ENCODE data around the gene BTNL3.

Gene BTNL3

GRCh38 chr5:181027452-181028031 lies 38.9 kb downstream of the BTNL3 start:
- Histone ChIP-seq H3K27me3 (ENCODE audit: insufficient read depth, low read depth, severe bottlenecking) (peaks cover 3% of the 10 kb centered on the region), H3K9me3 (ENCODE audit: severe bottlenecking) (no peaks in the 10 kb centered on the region), H3K36me3 (no peaks in the 10 kb centered on the region), H3K4me3 (ENCODE audit: low read depth, low read length) (no peak overlapping the region), H3K27ac (no peak overlapping the region)
- TF ChIP-seq CTCF (IDR thresholded peaks at IDR 0.05; ENCODE audit: low read depth, low read length) = no peak
- no peak for DNase-seq

DNA sequence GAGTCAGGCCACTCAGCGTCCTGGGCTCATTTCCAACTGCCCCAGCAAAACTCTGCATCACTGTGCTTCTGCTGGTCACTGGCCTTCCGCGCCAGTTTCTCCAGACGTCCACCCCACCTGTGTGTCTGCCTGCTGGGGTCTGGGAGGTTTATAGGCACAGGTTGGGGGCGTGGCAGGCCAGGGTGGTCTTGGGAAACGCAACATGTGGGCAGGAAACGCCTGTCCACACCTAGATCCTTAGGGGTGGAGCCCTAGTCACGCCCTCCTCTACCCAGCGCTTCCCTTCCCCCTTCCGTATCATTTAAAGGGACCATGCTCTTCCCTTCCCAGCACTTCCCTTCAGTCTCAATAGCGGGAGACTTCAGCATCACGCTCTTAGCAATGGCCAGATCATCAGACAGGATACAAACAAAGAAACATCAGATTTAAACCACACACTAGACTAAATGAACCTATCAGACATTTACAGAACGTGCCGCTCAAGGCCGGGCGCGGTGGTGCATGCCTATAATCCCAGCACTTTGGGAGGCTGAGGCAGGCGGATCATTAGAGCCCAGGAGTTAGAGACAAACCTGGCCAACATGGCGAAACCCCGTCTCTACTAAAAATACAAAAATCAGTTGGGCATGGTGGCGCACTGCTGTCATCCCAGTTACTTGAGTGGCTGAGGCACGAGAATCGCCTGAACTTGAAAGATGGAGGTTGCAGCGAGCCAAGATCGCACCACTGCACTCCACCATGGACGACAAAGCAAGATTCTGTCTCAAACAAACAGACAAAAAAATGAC lies 39.6 kb downstream of the BTNL3 start:
- no peak for TF ChIP-seq CTCF (IDR thresholded peaks at IDR 0.05; ENCODE audit: low read depth, low read length)
- H3K9me3 ChIP-seq (ENCODE audit: severe bottlenecking) = no peaks in the 10 kb centered on the region
- no peak overlapping the region for H3K4me3 ChIP-seq (ENCODE audit: low read depth, low read length)
- no peak overlapping the region for H3K27ac ChIP-seq
- no peak for DNase-seq
- H3K36me3 ChIP-seq = no peaks in the 10 kb centered on the region
- peaks cover 5% of the 10 kb centered on the region for H3K27me3 ChIP-seq (ENCODE audit: insufficient read depth, low read depth, severe bottlenecking)

GRCh38 chr5:181031716-181032115 lies 43.1 kb downstream of the BTNL3 start:
- no peak for DNase-seq
- H3K36me3 ChIP-seq = no peaks in the 10 kb centered on the region
- H3K27ac ChIP-seq = no peak overlapping the region
- no peaks in the 10 kb centered on the region for H3K9me3 ChIP-seq (ENCODE audit: severe bottlenecking)
- peaks cover 12% of the 10 kb centered on the region for H3K27me3 ChIP-seq (ENCODE audit: insufficient read depth, low read depth, severe bottlenecking)
- no peak overlapping the region for H3K4me3 ChIP-seq (ENCODE audit: low read depth, low read length)
- TF ChIP-seq CTCF (IDR thresholded peaks at IDR 0.05; ENCODE audit: low read depth, low read length) = no peak

GRCh38 chr5:181035991-181036815 lies 47.6 kb downstream of the BTNL3 start:
- Histone ChIP-seq H3K36me3 (no peaks in the 10 kb centered on the region), H3K27ac (no peak overlapping the region), H3K9me3 (ENCODE audit: severe bottlenecking) (no peaks in the 10 kb centered on the region), H3K27me3 (ENCODE audit: insufficient read depth, low read depth, severe bottlenecking) (peaks cover 31% of the 10 kb centered on the region), H3K4me3 (ENCODE audit: low read depth, low read length) (no peak overlapping the region)
- no peak for TF ChIP-seq CTCF (IDR thresholded peaks at IDR 0.05; ENCODE audit: low read depth, low read length)
- DNase-seq = no peak

GRCh38 chr5:181036816-181037364 lies 48.2 kb downstream of the BTNL3 start:
- Histone ChIP-seq H3K27ac (no peak overlapping the region), H3K4me3 (ENCODE audit: low read depth, low read length) (no peak overlapping the region), H3K9me3 (ENCODE audit: severe bottlenecking) (no peaks in the 10 kb centered on the region), H3K36me3 (no peaks in the 10 kb centered on the region), H3K27me3 (ENCODE audit: insufficient read depth, low read depth, severe bottlenecking) (peaks cover 34% of the 10 kb centered on the region)
- no peak for DNase-seq
- TF ChIP-seq CTCF (IDR thresholded peaks at IDR 0.05; ENCODE audit: low read depth, low read length) = no peak
